CD1c-positive myeloid dendritic cell (primary cell): ENCODE data around the gene SMAD7.

Experiments used
- DNase-seq: peaks from one replicate; pipeline ENCODE4 v3.0.0-alpha.2; 2016; ENCODE audit errors: extremely low spot score

SMAD7 gene

GRCh38 chr18:48950536-48951447, at the start of gene SMAD7:
TSS of gene SMAD7 (minus strand) at chr18:48950965. CDS start at chr18:48950424, 541 bp downstream.
- peak; percentile 22 for DNase-seq

- no peak for DNase-seq
These were observed 48.8 kb upstream of the SMAD7 start for GRCh38 chr18:48999569-48999968.

GRCh38 chr18:48997985-48998831, 47.4 kb upstream of the SMAD7 start:
- DNase-seq: peak; percentile 95

- DNase-seq: no peak
These were observed 46.9 kb upstream of the SMAD7 start for GRCh38 chr18:48997681-48997984.

GRCh38 chr18:48996901-48997463, 46.2 kb upstream of the SMAD7 start:
- peak; percentile 44 for DNase-seq

- DNase-seq: no peak
These were observed 45.3 kb upstream of the SMAD7 start for GRCh38 chr18:48996041-48996440.

- no peak for DNase-seq
These were observed 44.4 kb upstream of the SMAD7 start for GRCh38 chr18:48994926-48995835.

- peak; percentile 92 for DNase-seq
These were observed 43.4 kb upstream of the SMAD7 start for GRCh38 chr18:48994044-48994651.

- no peak for DNase-seq
These were observed 42.8 kb upstream of the SMAD7 start for GRCh38 chr18:48993586-48993985.

GRCh38 chr18:48992791-48993555, 42.2 kb upstream of the SMAD7 start:
- DNase-seq: peak; percentile 90

GRCh38 chr18:48992133-48992532, 41.4 kb upstream of the SMAD7 start:
- peak; percentile 41 for DNase-seq

- DNase-seq: no peak
These were observed 40.9 kb upstream of the SMAD7 start for GRCh38 chr18:48991676-48992075.

GRCh38 chr18:48991319-48991660, 40.5 kb upstream of the SMAD7 start:
- DNase-seq: no peak

- DNase-seq: peak; percentile 60
These were observed 39.9 kb upstream of the SMAD7 start for GRCh38 chr18:48990481-48991318.

GRCh38 chr18:48989304-48990303, 38.8 kb upstream of the SMAD7 start:
- DNase-seq: no peak

- no peak for DNase-seq
These were observed 37.9 kb upstream of the SMAD7 start for GRCh38 chr18:48988508-48989303.

GRCh38 chr18:48987821-48988220, 37.1 kb upstream of the SMAD7 start:
- DNase-seq: no peak
